Retinal pigment epithelial cell (primary cell): ENCODE data around the gene COL6A2.
"Not testable (repeated sequence)": the region's sequence is repeated elsewhere in the genome, so short reads cannot be mapped to it uniquely, and the experiment has no call there.

Experiments used
- DNase-seq: peaks from one replicate; pipeline ENCODE4 v3.0.0-alpha.2; 2010; ENCODE audit warnings: low read depth
- H3K4me3 ChIP-seq: 2 replicates; pipeline ENCODE4 v1.5.1; 2011; ENCODE audit warnings: mild to moderate bottlenecking, low read length, control low read depth, moderate library complexity
- TF ChIP-seq, protein P1 (sequence below): conservative IDR thresholded peaks from 2 replicates; pipeline ENCODE4 v1.5.1; 2011; ENCODE audit warnings: low read depth, low read length, control low read depth, inconsistent platforms

Gene COL6A2

DNA sequence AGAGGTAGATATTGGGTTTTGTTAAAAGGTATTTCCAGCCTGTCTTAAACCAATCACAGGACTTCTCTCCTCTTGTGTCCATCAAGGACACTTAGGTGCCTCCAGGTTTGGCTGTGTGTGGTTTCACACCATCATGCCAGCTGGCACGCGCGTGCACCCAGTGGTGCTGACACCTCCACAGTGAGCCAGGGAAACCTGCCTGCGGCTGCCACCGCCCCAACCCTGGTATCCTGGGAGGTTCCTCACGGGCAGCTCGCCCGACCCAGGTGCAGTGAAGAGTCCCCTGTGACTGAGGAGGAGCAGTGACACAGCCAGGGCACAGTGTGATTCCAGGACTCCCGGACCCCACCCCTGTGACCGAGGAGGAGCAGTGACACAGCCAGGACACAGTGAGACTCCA lies 13.2 kb upstream of the COL6A2 start:
- DNase-seq = no peak
- TF ChIP-seq, protein P1, sequence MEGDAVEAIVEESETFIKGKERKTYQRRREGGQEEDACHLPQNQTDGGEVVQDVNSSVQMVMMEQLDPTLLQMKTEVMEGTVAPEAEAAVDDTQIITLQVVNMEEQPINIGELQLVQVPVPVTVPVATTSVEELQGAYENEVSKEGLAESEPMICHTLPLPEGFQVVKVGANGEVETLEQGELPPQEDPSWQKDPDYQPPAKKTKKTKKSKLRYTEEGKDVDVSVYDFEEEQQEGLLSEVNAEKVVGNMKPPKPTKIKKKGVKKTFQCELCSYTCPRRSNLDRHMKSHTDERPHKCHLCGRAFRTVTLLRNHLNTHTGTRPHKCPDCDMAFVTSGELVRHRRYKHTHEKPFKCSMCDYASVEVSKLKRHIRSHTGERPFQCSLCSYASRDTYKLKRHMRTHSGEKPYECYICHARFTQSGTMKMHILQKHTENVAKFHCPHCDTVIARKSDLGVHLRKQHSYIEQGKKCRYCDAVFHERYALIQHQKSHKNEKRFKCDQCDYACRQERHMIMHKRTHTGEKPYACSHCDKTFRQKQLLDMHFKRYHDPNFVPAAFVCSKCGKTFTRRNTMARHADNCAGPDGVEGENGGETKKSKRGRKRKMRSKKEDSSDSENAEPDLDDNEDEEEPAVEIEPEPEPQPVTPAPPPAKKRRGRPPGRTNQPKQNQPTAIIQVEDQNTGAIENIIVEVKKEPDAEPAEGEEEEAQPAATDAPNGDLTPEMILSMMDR = no peak
- no peak overlapping the region for H3K4me3 ChIP-seq

DNA sequence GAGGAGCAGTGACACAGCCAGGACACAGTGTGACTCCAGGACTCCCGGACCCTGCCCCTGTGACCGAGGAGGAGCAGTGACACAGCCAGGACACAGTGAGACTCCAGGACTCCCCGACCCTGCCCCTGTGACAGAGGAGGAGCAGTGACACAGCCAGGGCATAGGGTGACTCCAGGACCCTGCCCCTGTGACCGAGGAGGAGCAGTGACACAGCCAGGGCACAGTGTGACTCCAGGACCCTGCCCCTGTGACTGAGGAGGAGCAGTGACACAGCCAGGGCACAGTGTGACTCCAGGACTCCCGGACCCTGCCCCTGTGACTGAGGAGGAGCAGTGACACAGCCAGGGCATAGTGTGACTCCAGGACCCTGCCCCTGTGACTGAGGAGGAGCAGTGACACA lies 12.7 kb upstream of the COL6A2 start:
- H3K4me3 ChIP-seq, DNase-seq: not testable (repeated sequence)

DNA sequence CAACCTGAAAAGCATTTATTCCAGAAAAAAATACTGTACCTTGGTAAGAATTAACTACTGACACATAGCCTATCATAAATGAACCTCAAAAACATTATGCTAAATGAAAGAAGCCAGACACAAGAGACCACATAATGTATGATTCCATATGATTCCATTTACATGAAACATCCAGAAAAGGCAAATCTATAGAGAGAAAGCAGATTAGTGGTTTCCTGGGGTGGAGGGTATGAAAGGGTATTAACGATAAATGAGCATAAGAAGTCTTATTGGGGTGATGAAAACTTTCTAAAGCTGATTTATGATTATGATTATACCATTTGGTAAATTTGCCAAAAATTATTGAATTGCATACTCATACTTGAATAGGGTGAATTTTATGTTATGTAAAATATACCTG lies 10.3 kb upstream of the COL6A2 start:
- no peak for DNase-seq
- TF ChIP-seq, protein P1 = no peak
- no peak overlapping the region for H3K4me3 ChIP-seq

DNA sequence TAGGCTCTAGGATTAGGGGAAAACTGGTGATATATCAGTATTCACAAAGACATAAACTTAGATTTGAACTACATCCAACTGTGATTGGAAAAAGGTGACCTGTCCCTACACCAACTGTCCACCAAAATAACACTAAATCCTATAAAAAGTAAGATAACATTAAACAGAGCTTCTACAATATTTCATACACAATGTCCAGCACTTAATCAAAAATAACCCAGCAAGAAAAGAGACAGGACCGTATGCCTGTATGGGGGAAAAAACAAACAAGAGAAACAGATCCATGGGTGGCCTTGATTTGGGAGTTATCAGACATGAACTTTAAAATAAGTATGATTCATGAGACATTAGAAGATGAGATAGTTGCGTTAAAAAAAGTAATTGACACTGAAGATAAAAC lies 9.7 kb upstream of the COL6A2 start:
- TF ChIP-seq, protein P1 = no peak
- no peak overlapping the region for H3K4me3 ChIP-seq
- no peak for DNase-seq

DNA sequence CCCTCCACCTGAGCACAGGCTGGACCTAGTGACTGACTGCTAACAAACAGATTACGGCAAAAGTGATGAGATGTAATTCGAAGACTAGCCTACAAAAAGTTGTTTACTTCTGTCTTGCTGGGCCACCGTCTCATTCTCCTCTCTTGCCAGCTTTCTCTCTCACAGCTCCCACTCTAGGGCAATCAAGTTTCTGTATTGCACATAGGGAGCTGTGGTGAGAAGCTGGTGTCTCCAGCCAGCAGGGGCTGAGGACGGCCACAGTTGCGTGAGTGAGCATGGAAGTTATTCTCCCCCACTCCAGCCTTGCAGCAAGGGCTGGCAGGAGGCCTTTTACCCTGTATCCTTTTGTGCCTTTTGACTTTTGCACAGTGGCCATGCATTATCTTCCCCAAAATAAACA lies 8.6 kb upstream of the COL6A2 start:
- TF ChIP-seq, protein P1 = no peak
- no peak for DNase-seq
- no peak overlapping the region for H3K4me3 ChIP-seq

DNA sequence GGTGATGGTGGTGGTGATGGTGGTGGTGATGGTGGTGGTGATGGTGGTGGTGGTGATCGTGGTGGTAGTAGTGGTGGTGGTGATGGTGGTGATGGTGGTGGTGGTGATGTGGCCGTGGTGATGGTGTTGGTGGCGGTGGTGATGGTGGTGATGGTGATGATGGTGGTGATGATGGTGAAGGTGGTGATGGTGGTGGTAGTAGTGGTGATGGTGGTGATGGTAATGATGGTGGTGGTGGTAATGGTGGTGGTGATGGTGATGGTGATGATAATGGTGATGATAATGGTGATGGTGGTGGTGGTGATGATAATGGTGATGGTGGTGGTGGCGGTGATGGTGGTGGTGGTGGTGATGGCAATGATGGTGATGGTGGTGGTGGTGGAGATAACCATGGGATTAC lies 6.8 kb upstream of the COL6A2 start:
- no peak for DNase-seq
- H3K4me3 ChIP-seq = no peak overlapping the region
- TF ChIP-seq, protein P1 = no peak

DNA sequence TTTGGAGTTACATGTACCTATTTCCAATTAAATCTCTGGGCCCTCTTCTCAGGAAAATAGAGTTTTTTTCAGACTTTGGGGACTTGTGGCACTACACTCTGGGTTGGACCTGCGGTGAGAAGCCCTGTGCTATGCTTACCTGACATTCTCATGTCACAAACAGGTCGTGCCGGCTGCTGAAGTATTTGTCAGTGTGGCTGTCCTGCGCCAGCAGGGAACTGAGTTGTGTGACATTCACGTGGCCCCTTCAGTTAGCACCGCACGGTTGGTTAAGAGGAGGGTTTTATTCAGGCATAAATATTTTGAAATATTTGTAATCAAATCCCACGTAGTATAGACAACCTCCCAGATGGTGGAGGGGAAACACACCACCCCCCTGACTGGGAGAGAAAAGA lies 6.3 kb upstream of the COL6A2 start:
- no peak for DNase-seq
- TF ChIP-seq, protein P1 = no peak
- H3K4me3 ChIP-seq = no peak overlapping the region
